ENCODE measurements around the gene GSG1L. TPM values are rescaled to one million over a fixed set of nuclear protein-coding genes. Genes with fewer than 3 reads are reported as not detected.

Gene GSG1L
- polyA plus RNA-seq, 3 donors, result not detected

DNA sequence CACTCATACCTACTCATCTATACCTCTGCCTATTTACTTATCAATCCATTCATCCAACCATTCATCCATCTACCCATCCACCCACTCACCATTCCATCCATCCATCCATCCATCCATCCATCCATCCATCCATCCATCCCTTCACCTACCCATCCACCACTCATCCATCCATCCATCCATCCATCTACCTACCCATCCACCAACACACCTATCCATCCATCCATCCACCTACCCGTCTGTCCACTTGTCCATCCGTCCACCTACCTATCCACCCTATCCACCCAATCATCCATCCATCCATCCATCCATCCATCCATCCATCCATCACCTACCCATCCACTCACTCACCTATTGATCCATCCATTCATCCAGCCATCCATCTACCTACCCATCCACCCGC is 235.7 kb downstream of the GSG1L start:
- Mint-ChIP-seq H3K27me3 (ENCODE audit: low read depth in 3 of 3) (peaks cover 3 to 11% (median 9%) of the 10 kb centered on the region in 3 donors), H3K4me3 (no peak overlapping the region), H3K9me3 (peaks cover 8 to 15% (median 13%) of the 10 kb centered on the region in 7 donors), H3K4me1 (no peaks in the 10 kb centered on the region), H3K27ac (no peak overlapping the region), H3K36me3 (no peaks in the 10 kb centered on the region)
- no peaks in the 10 kb centered on the region for H3K27me3 ChIP-seq (ENCODE audit: control insufficient read depth in 2 of 2, insufficient read depth in 2 of 2, low read length in 2 of 2)
- no peaks in the 10 kb centered on the region for H3K4me1 ChIP-seq (ENCODE audit: control insufficient read depth in 1 of 2, insufficient read depth in 2 of 2, low read length in 2 of 2)
- H3K4me3 ChIP-seq (replicated peaks in 1 of 3; ENCODE audit: low read depth in 2 of 3, low read length in 3 of 3), result no peak overlapping the region
- H3K9me3 ChIP-seq (replicated peaks in 1 of 2; ENCODE audit: control insufficient read depth in 1 of 2, insufficient read depth in 1 of 2, low read length in 2 of 2), result peaks cover 0 to 13% of the 10 kb centered on the region in 2 donors
- H3K9ac ChIP-seq (ENCODE audit: insufficient read depth, low read length, poor library complexity, severe bottlenecking), result no peak overlapping the region
- no peaks in the 10 kb centered on the region for H3K36me3 ChIP-seq (replicated peaks in 1 of 2; ENCODE audit: control insufficient read depth in 1 of 2, insufficient read depth in 2 of 2, low read length in 2 of 2)
- no peaks in the 10 kb centered on the region for H3K79me2 ChIP-seq (ENCODE audit: insufficient read depth, low read length)
- no peak overlapping the region for H3K4me2 ChIP-seq (replicated peaks; ENCODE audit: extremely low read depth, low read length, poor library complexity, severe bottlenecking)
- no peak overlapping the region for H2AFZ ChIP-seq (ENCODE audit: insufficient read depth, low read depth, low read length, poor library complexity, severe bottlenecking)
- TF ChIP-seq, protein P1, sequence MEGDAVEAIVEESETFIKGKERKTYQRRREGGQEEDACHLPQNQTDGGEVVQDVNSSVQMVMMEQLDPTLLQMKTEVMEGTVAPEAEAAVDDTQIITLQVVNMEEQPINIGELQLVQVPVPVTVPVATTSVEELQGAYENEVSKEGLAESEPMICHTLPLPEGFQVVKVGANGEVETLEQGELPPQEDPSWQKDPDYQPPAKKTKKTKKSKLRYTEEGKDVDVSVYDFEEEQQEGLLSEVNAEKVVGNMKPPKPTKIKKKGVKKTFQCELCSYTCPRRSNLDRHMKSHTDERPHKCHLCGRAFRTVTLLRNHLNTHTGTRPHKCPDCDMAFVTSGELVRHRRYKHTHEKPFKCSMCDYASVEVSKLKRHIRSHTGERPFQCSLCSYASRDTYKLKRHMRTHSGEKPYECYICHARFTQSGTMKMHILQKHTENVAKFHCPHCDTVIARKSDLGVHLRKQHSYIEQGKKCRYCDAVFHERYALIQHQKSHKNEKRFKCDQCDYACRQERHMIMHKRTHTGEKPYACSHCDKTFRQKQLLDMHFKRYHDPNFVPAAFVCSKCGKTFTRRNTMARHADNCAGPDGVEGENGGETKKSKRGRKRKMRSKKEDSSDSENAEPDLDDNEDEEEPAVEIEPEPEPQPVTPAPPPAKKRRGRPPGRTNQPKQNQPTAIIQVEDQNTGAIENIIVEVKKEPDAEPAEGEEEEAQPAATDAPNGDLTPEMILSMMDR (IDR thresholded peaks at IDR 0.05), result no peak
- H3K27ac ChIP-seq (ENCODE audit: low read depth in 1 of 2, low read length in 2 of 2), result no peak overlapping the region
- 95% methylated on average over 3 of the region's 3 CpGs for WGBS (ENCODE audit: insufficient coverage)
- no peak for DNase-seq
- H4K20me1 ChIP-seq (ENCODE audit: insufficient read depth, low read length), result no peaks in the 10 kb centered on the region
- intact Hi-C loops (cut with micrococcal nuclease), result no loop called here

DNA sequence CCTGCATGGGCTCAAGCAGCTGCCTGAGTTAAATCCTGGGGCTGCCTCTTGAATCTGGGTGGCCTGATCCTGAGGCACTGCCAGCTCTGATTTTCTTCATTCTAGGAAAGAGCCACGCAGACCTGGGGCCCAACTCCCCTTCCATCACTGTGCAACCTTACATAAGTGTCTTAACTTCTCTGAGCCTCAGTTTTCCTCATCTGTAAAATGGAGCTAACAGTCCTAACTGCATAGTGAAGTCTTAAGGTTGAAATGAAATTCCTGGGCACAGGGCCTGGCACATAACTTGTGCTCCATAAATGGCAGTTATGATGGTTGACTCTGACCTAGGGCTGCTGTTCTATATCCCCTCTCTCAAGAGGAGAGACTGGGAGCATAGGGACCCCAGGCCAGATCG is 236.6 kb downstream of the GSG1L start:
- H3K79me2 ChIP-seq (ENCODE audit: insufficient read depth, low read length), result no peaks in the 10 kb centered on the region
- H3K4me1 ChIP-seq (ENCODE audit: control insufficient read depth in 1 of 2, insufficient read depth in 2 of 2, low read length in 2 of 2), result no peaks in the 10 kb centered on the region
- no peak overlapping the region for H3K27ac ChIP-seq (ENCODE audit: low read depth in 1 of 2, low read length in 2 of 2)
- 100% methylated on average over 1 of the region's 2 CpGs for WGBS (ENCODE audit: insufficient coverage)
- no peaks in the 10 kb centered on the region for H4K20me1 ChIP-seq (ENCODE audit: insufficient read depth, low read length)
- TF ChIP-seq, protein P1 (IDR thresholded peaks at IDR 0.05), result no peak
- intact Hi-C loops (cut with micrococcal nuclease), result no loop called here
- Mint-ChIP-seq H3K27me3 (ENCODE audit: low read depth in 3 of 3) (peaks cover 3 to 8% (median 8%) of the 10 kb centered on the region in 3 donors), H3K9me3 (peaks cover 8 to 15% (median 13%) of the 10 kb centered on the region in 7 donors), H3K4me3 (no peak overlapping the region), H3K27ac (no peak overlapping the region), H3K36me3 (no peaks in the 10 kb centered on the region), H3K4me1 (no peaks in the 10 kb centered on the region)
- H3K9me3 ChIP-seq (replicated peaks in 1 of 2; ENCODE audit: control insufficient read depth in 1 of 2, insufficient read depth in 1 of 2, low read length in 2 of 2), result peaks cover 0 to 13% of the 10 kb centered on the region in 2 donors
- H3K36me3 ChIP-seq (replicated peaks in 1 of 2; ENCODE audit: control insufficient read depth in 1 of 2, insufficient read depth in 2 of 2, low read length in 2 of 2), result no peaks in the 10 kb centered on the region
- H2AFZ ChIP-seq (ENCODE audit: insufficient read depth, low read depth, low read length, poor library complexity, severe bottlenecking), result no peak overlapping the region
- DNase-seq, result no peak
- H3K9ac ChIP-seq (ENCODE audit: insufficient read depth, low read length, poor library complexity, severe bottlenecking), result no peak overlapping the region
- H3K4me3 ChIP-seq (replicated peaks in 1 of 3; ENCODE audit: low read depth in 2 of 3, low read length in 3 of 3), result no peak overlapping the region
- no peaks in the 10 kb centered on the region for H3K27me3 ChIP-seq (ENCODE audit: control insufficient read depth in 2 of 2, insufficient read depth in 2 of 2, low read length in 2 of 2)
- H3K4me2 ChIP-seq (replicated peaks; ENCODE audit: extremely low read depth, low read length, poor library complexity, severe bottlenecking), result no peak overlapping the region

All from CD14-positive monocyte (primary cell).